HCT116 (cell line): ENCODE data around the gene NUMB.

Source experiments
- POLR2A ChIP-seq: IDR thresholded peaks from 2 replicates; pipeline ENCODE4 v1.7.0; 2011; ENCODE audit warnings: borderline replicate concordance; ENCODE audit not compliant: insufficient read depth, insufficient read length; ENCODE audit errors: extremely low read depth
- POLR2AphosphoS5 ChIP-seq: IDR thresholded peaks from 2 replicates; pipeline ENCODE4 v1.6.1; 2011; ENCODE audit warnings: mild to moderate bottlenecking, low read depth, low read length, moderate library complexity
- SIN3A ChIP-seq: IDR thresholded peaks from 2 replicates; pipeline ENCODE4 v1.6.1; 2012; ENCODE audit warnings: low read depth

DNA sequence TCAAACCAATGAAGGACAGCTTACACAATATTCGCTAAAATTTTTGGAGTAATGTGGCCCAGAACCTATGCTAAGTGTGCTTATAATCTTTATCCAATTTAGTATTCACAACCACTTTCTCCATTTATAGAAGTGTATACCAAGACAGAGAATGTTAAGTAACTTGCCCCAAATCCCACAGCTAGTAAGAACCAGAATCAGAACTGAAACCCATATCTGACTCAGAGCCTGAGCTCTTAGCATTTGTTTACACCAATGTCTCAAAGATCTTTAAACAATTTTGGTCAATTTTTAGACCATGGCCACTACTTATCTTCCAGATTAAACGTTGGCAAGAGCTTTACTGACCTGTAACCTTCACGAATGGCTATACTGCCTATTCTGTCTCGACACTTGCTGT lies 168.1 kb downstream of the NUMB start:
- TF ChIP-seq POLR2AphosphoS5: no peak
- TF ChIP-seq POLR2A: no peak
- TF ChIP-seq SIN3A: no peak
